Tibial artery (tissue), 4 donors: ENCODE data around the gene ANKRD13A.
A peak's percentile ranks its signal among the peaks of the same experiment; 100 is the strongest.

Source experiments
- DNase-seq, 2 donors: peaks; one replicate each; pipeline ENCODE4 v3.0.0-alpha.2; 2019
- H3K27ac ChIP-seq, 2 donors: fragments of 200-600 bp; sonication (generic) in 1 of 2; 1 replicate in 1 of 2; 2 replicates in 1 of 2; pipeline ENCODE4 v1.5.1; 2018 to 2019; ENCODE audit warnings: mild to moderate bottlenecking in 1 of 2
- H3K27me3 ChIP-seq, 2 donors: fragments of 200-600 bp; sonication (generic) in 1 of 2; one replicate each; pipeline versions ENCODE4 v1.5.1 to v1.6.0; 2016 to 2019
- H3K36me3 ChIP-seq, 3 donors: fragments of 200-600 bp; sonication (generic) in 2 of 3; one replicate each; pipeline ENCODE4 v1.5.1; 2016 to 2019; ENCODE audit warnings: mild to moderate bottlenecking in 2 of 3
- H3K4me1 ChIP-seq, 4 donors: fragments of 200-600 bp; sonication (generic) in 2 of 4; 1 replicate in 3 of 4; 2 replicates in 1 of 4; pipeline ENCODE4 v1.5.1; 2016 to 2019
- H3K4me3 ChIP-seq, 2 donors: fragments of 200-600 bp; sonication (generic) in 1 of 2; 1 replicate in 1 of 2; 2 replicates in 1 of 2; pipeline ENCODE4 v1.5.1; 2018 to 2019; ENCODE audit warnings: mild to moderate bottlenecking in 2 of 2
- H3K9me3 ChIP-seq, 3 donors: fragments of 200-600 bp; sonication (generic) in 1 of 3; one replicate each; pipeline ENCODE4 v1.5.1; 2016 to 2019
- CTCF ChIP-seq, 2 experiments: fragments of 200-600 bp in 1 of 2; fragments of 450-650 bp in 1 of 2; IDR thresholded peaks; one replicate each; pipeline ENCODE4 v1.5.1; 2017 to 2019; ENCODE audit warnings: antibody characterized with exemption in 2 of 2, mild to moderate bottlenecking in 1 of 2, moderate library complexity in 1 of 2
- intact Hi-C: fragments of 100-400 bp; cut with DNase I; formaldehyde crosslinking; loops from one replicate; pipeline ENCODE4 v1.15.0; 2023; ENCODE audit warnings: low total_unique reads

The ANKRD13A gene

DNA sequence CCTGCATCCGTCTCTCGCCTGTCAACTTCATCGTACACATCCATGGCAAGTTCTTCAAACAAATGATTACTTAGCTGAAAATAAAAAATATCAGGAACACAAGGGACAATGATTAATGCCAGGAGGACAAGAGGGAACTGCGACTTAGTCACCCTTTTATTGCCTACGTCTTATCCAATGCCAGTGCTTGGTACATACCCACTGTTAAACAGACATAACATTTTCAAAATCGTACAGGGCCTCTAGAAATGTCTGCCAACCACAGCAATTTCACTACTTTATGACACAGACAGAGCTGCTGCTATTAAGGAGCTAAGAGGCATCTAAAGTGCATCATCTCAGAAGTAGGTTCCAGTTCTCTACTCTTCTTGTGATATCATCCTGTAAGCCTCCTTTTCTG lies 37.6 kb upstream of the ANKRD13A start:
- Histone ChIP-seq H3K27ac (no peak overlapping the region), H3K27me3 (no peaks in the 10 kb centered on the region), H3K4me3 (no peak overlapping the region), H3K36me3 (peaks cover 32 to 93% (median 54%) of the 10 kb centered on the region in 3 donors), H3K9me3 (no peaks in the 10 kb centered on the region), H3K4me1 (peaks cover 0 to 3% (median 0%) of the 10 kb centered on the region in 4 donors)
- TF ChIP-seq CTCF (IDR thresholded peaks at IDR 0.05), result no peak
- intact Hi-C loops, result no loop called here
- DNase-seq, result no peak

DNA sequence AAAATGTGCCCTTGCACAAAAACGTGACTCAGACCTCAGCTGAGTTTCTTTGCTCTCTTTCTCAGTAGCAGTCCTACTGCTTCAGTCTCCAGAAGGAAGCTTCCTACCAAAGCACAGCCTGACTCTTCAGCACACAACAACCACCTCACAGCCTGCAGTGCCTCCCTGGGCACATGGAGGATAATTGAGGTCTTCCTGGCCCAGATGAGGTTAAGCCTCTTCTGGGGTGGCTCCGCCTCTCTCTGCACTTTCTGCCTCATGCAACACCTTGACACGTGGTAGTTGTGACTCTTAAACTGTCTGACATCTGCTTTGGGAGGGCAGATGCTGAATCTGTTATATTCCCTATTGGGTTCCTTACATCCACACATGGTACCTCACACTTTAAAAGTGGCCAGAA lies 36.8 kb upstream of the ANKRD13A start:
- no peak overlapping the region for H3K4me3 ChIP-seq
- DNase-seq, result no peak
- peaks cover 40 to 92% (median 52%) of the 10 kb centered on the region in 3 donors for H3K36me3 ChIP-seq
- H3K4me1 ChIP-seq, result peaks cover 0 to 3% (median 0%) of the 10 kb centered on the region in 4 donors
- no peak overlapping the region for H3K27ac ChIP-seq
- TF ChIP-seq CTCF (IDR thresholded peaks at IDR 0.05), result no peak
- intact Hi-C loops, result no loop called here
- H3K27me3 ChIP-seq, result no peaks in the 10 kb centered on the region
- H3K9me3 ChIP-seq, result no peaks in the 10 kb centered on the region

DNA sequence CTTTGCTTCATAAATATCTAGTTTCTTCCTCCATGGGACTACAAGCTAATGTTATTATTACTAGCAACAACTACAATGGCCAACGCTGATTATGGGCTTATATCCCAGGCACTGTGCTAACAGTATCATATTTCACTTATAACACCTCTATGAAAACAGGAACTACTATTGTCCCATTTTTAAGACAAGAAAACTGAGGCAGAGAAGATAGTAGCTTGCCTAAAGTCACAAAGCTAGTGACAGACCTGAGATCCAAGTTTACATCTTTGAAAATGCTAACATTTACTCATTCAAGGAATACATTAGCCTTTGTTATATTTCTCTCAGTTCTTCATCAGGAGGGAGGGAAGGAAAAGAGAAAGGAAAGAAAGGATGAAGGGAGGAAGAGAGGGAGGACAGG lies 35.9 kb upstream of the ANKRD13A start:
- intact Hi-C loops, result no loop called here
- no peak for DNase-seq
- TF ChIP-seq CTCF (IDR thresholded peaks at IDR 0.05), result no peak
- H3K36me3 ChIP-seq, result peaks cover 42 to 91% (median 54%) of the 10 kb centered on the region in 3 donors
- H3K27me3 ChIP-seq, result no peaks in the 10 kb centered on the region
- no peak overlapping the region for H3K4me3 ChIP-seq
- no peaks in the 10 kb centered on the region for H3K9me3 ChIP-seq
- no peak overlapping the region for H3K27ac ChIP-seq
- H3K4me1 ChIP-seq, result peaks cover 0 to 3% (median 0%) of the 10 kb centered on the region in 4 donors

- H3K4me3 ChIP-seq, result no peak overlapping the region
- no peak overlapping the region for H3K27ac ChIP-seq
- H3K36me3 ChIP-seq, result peaks cover 48 to 92% (median 57%) of the 10 kb centered on the region in 3 donors
- H3K27me3 ChIP-seq, result no peaks in the 10 kb centered on the region
- intact Hi-C loops, result no loop called here
- DNase-seq, result peak in 1 of 2 donors; percentile 23
- peaks cover 0 to 3% (median 0%) of the 10 kb centered on the region in 4 donors for H3K4me1 ChIP-seq
- H3K9me3 ChIP-seq, result no peaks in the 10 kb centered on the region
- TF ChIP-seq CTCF (IDR thresholded peaks at IDR 0.05), result no peak
Measured at GRCh38 chr12:109963743-109964429, 35.3 kb upstream of the ANKRD13A start.

GRCh38 chr12:109966546-109966945 lies 32.7 kb upstream of the ANKRD13A start:
- no peak for TF ChIP-seq CTCF (IDR thresholded peaks at IDR 0.05)
- peaks cover 50 to 94% (median 58%) of the 10 kb centered on the region in 3 donors for H3K36me3 ChIP-seq
- intact Hi-C loops, result no loop called here
- peaks cover 0 to 3% (median 0%) of the 10 kb centered on the region in 4 donors for H3K4me1 ChIP-seq
- H3K4me3 ChIP-seq, result no peak overlapping the region
- no peaks in the 10 kb centered on the region for H3K27me3 ChIP-seq
- no peak for DNase-seq
- no peaks in the 10 kb centered on the region for H3K9me3 ChIP-seq
- no peak overlapping the region for H3K27ac ChIP-seq
